ENCODE measurements around the gene FAM76B. TPM values are rescaled to one million over a fixed set of nuclear protein-coding genes. Genes with fewer than 3 reads are reported as not detected.

Gene FAM76B
- polyA plus RNA-seq (2011; rRNA removed) (14.9 and 21.2 TPM in 2 replicates), polyA minus RNA-seq (2011; rRNA and poly(A)+ RNA removed) (9.8 and 23.3 TPM in 2 replicates)

DNA sequence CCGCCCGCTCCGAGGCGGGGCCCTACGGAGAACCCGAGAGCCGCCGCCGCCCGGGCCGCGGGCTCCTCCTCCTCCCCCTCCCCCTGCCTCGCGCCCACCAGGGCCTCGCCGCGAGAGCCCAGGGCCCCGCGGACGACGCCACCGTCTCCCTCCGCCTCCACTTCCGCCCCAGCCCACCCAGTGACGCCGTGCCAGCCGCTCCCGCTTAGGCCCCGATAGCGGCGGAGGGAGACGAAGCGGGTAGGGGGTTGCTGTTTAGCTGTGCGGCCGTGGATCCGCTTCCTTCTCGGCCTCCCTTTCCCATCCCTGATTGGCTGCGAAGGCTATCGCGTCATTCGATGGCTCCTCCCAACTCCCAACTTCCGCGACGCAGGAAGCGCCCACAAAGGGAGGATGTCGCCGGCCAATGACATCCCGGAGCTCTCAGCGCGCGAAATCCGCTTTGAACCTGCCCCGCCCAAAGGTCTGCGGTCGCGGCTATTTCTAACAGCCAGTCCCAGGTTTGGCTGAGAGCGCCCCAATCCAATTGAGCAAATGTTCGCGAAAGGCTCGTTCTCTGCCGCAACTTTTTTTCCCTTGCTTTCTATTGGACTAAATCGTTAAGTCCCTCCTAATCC is at the start of gene FAM76B:
Gene FAM76B, minus strand, starts transcription at position 277 of the 617 bp plus-strand sequence. CDS start 304 bp downstream, outside the sequence.
- POLR2A ChIA-PET: interaction anchor here (0.7 to 1.8 kb wide), 9 partner anchors 38 to 635 kb away, joined by 3 to 12 read pairs (median 4); partner anchors contain the start of genes CCDC82, JRKL and MTMR2
- no peaks in the 10 kb centered on the region for H3K27me3 ChIP-seq (ENCODE audit: control insufficient read depth, insufficient read depth, low read length)
- H3K4me3 ChIP-seq (ENCODE audit: low read depth, low read length): peak within 1 kb of the TSS; percentile 86
- H3K27ac ChIP-seq (ENCODE audit: low read depth, low read length): peak within 1 kb of the TSS; percentile 98
- CTCF ChIA-PET: interaction anchor here (0.6 to 2.4 kb wide), 6 partner anchors 46 to 841 kb away, joined by 3 to 14 read pairs (median 4); partner anchors contain the start of gene MAML2
- H3K9me3 ChIP-seq (ENCODE audit: control insufficient read depth, insufficient read depth, low read length): peaks cover 3% of the 10 kb centered on the region; the same call in 1 of the 2 replicates
- TF ChIP-seq, protein P1, sequence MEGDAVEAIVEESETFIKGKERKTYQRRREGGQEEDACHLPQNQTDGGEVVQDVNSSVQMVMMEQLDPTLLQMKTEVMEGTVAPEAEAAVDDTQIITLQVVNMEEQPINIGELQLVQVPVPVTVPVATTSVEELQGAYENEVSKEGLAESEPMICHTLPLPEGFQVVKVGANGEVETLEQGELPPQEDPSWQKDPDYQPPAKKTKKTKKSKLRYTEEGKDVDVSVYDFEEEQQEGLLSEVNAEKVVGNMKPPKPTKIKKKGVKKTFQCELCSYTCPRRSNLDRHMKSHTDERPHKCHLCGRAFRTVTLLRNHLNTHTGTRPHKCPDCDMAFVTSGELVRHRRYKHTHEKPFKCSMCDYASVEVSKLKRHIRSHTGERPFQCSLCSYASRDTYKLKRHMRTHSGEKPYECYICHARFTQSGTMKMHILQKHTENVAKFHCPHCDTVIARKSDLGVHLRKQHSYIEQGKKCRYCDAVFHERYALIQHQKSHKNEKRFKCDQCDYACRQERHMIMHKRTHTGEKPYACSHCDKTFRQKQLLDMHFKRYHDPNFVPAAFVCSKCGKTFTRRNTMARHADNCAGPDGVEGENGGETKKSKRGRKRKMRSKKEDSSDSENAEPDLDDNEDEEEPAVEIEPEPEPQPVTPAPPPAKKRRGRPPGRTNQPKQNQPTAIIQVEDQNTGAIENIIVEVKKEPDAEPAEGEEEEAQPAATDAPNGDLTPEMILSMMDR (IDR thresholded peaks at IDR 0.05; ENCODE audit: low read depth, low read length): no peak
- peak; percentile 98 for DNase-seq (ENCODE audit: low read depth, low spot score)

DNA sequence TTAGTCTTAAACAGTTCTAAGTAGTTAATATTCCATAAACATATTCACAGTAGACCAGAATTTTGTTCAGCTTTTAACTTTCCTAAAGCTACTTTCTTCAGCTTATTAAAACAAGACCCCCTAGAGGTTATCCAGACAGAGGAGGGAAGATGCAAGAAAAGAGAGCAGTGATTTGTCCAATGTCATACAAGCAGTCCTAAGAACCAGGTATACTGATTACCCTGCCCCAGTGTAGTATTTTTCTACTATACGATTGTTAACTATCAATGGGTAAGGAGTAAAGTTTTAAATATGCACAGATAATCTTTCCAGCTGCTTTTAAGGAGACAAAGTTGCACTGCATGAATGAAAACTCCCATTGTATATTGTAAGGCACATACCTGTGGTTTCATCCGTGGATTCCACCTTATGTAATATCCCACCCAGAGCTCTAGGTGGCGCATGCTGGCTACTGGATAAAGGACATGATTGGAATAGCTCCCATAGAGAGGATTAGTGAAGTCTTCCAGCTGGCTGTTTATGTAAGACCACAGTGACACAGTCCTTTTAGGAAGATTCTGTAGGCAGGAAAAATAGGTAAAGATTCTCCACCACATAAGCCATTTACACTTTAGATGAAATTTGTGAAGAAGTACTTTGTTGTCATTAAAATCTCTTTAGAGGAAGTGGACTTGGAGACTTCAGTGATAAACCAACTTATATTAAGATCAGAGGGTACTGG is 46.3 kb upstream of the FAM76B start:
- H3K4me3 ChIP-seq (ENCODE audit: low read depth, low read length): no peak overlapping the region
- TF ChIP-seq, protein P1 (IDR thresholded peaks at IDR 0.05; ENCODE audit: low read depth, low read length): peak; percentile 88
- ChIA-PET CTCF (interaction anchor here (0.6 to 4.9 kb wide), 53 partner anchors 9 to 684 kb away, joined by 3 to 48 read pairs (median 4); partner anchors contain the start of genes CCDC82, FAM76B, JRKL and MAML2), POLR2A (interaction anchor here (0.6 to 1.4 kb wide), 3 partner anchors 88 to 438 kb away, joined by 3 to 5 read pairs (median 4); partner anchors contain the start of gene MTMR2)
- H3K27me3 ChIP-seq (ENCODE audit: control insufficient read depth, insufficient read depth, low read length): no peaks in the 10 kb centered on the region
- H3K9me3 ChIP-seq (ENCODE audit: control insufficient read depth, insufficient read depth, low read length): no peaks in the 10 kb centered on the region
- peak; percentile 93 for DNase-seq (ENCODE audit: low read depth, low spot score)
- no peak overlapping the region for H3K27ac ChIP-seq (ENCODE audit: low read depth, low read length)

DNA sequence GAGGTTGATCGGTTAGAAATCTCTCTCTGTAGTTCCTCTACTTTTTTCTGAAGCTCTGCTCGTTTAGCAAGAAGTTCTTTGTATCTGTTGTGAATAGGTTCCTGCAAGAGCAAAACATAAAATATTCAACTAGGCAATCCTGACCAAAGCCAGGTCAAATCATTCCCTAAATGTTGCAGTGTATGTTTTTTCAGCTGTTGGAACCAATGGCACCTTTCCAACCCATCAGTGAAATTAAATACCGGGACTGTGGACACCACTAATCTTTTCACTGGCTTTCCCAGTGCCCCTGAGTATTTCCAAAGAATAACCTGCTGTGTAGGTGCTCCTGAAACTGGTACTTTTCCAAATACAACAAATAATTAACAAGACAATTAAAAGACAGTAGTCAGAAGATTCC is 45.8 kb upstream of the FAM76B start:
- no peak for DNase-seq (ENCODE audit: low read depth, low spot score)
- H3K4me3 ChIP-seq (ENCODE audit: low read depth, low read length): no peak overlapping the region
- ChIA-PET POLR2A (interaction anchor here (0.5 to 1.4 kb wide), 4 partner anchors 88 to 439 kb away, joined by 3 to 5 read pairs (median 4); partner anchors contain the start of gene MTMR2), CTCF (interaction anchor here (0.6 to 4.9 kb wide), 44 partner anchors 8 to 591 kb away, joined by 3 to 48 read pairs (median 4); partner anchors contain the start of genes CCDC82, FAM76B, JRKL and MAML2)
- no peaks in the 10 kb centered on the region for H3K27me3 ChIP-seq (ENCODE audit: control insufficient read depth, insufficient read depth, low read length)
- TF ChIP-seq, protein P1 (IDR thresholded peaks at IDR 0.05; ENCODE audit: low read depth, low read length): no peak
- no peak overlapping the region for H3K27ac ChIP-seq (ENCODE audit: low read depth, low read length)
- H3K9me3 ChIP-seq (ENCODE audit: control insufficient read depth, insufficient read depth, low read length): no peaks in the 10 kb centered on the region

DNA sequence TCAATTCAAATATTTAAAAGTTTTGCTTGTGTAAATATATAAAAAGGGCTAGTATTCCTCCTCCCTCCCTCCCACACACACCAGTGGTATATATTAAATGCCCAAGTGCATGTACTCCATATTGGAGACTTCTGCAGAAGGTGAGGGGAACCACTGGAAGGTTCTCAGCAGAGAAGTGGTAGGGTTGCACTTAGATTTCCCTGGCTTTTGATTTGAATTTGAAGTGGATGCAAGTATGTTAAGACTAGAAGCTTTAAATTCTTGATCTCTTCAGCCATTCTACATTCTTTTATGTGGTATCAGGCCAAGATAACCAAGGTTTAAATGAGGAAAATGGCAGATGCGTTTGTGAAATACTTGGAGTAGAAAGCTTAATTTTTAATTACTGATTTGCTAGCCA is 43.8 kb upstream of the FAM76B start:
- ChIA-PET POLR2A (no interaction called here), CTCF (interaction anchor here (0.9 to 4.9 kb wide), 6 partner anchors 15 to 591 kb away, joined by 3 to 48 read pairs (median 5); partner anchors contain the start of gene MAML2)
- no peak for DNase-seq (ENCODE audit: low read depth, low spot score)
- Histone ChIP-seq H3K4me3 (ENCODE audit: low read depth, low read length) (no peak overlapping the region), H3K27ac (ENCODE audit: low read depth, low read length) (no peak overlapping the region), H3K27me3 (ENCODE audit: control insufficient read depth, insufficient read depth, low read length) (no peaks in the 10 kb centered on the region), H3K9me3 (ENCODE audit: control insufficient read depth, insufficient read depth, low read length) (no peaks in the 10 kb centered on the region)
- TF ChIP-seq, protein P1 (IDR thresholded peaks at IDR 0.05; ENCODE audit: low read depth, low read length): no peak

Measured in AG04450 (cell line).